Calu3 (cell line): Measurements from ENCODE around the gene MMP20. TPM values are rescaled to one million over a fixed set of nuclear protein-coding genes. Genes with fewer than 3 reads are reported as not detected.

Experiments
- BruUV-seq: library from RNA; stranded (reverse); fragments of 400-500 nt; replicated peaks from 2 replicates; lab custom pipeline; 2021; lab: Mats Ljungman, UMichigan
- CTCF ChIA-PET: fragments of 300-600 bp; sonication (Branson Sonifier 250); formaldehyde crosslinking; loops from one replicate; lab custom pipeline; 2022; ENCODE audit warnings: antibody characterized with exemption; lab: Charles Lee
- DNase-seq: peaks from one replicate; pipeline ENCODE4 v3.0.0; 2022
- H3K27ac Mint-ChIP-seq: one replicate; pipeline ENCODE4 v1.8.0; 2022; ENCODE audit warnings: mixed read lengths; ENCODE audit not compliant: unreplicated experiment
- H3K27me3 Mint-ChIP-seq: one replicate; pipeline ENCODE4 v1.8.0; 2022; ENCODE audit warnings: mixed read lengths; ENCODE audit not compliant: unreplicated experiment
- H3K36me3 Mint-ChIP-seq: one replicate; pipeline ENCODE4 v1.8.0; 2022; ENCODE audit warnings: mild to moderate bottlenecking, moderate library complexity, mixed read lengths; ENCODE audit not compliant: insufficient read depth, unreplicated experiment
- H3K4me1 Mint-ChIP-seq: one replicate; pipeline ENCODE4 v1.8.0; 2022; ENCODE audit warnings: mild to moderate bottlenecking, low read depth, mixed read lengths; ENCODE audit not compliant: unreplicated experiment
- H3K4me3 Mint-ChIP-seq: one replicate; pipeline ENCODE4 v1.8.0; 2022; ENCODE audit warnings: mild to moderate bottlenecking, low read depth, moderate library complexity, mixed read lengths; ENCODE audit not compliant: unreplicated experiment
- H3K9me3 Mint-ChIP-seq: one replicate; pipeline ENCODE4 v1.8.0; 2022; ENCODE audit warnings: low read depth, mixed read lengths; ENCODE audit not compliant: unreplicated experiment
- CTCF ChIP-seq: fragments of 200-600 bp; IDR thresholded peaks from one replicate; pipeline ENCODE4 v1.8.0; 2022; ENCODE audit warnings: antibody characterized with exemption; ENCODE audit not compliant: unreplicated experiment
- intact Hi-C: fragments of 100-400 bp; cut with micrococcal nuclease; formaldehyde crosslinking; loops from one replicate; pipeline ENCODE4 v1.10.0; 2022; ENCODE audit not compliant: unreplicated experiment
- total RNA-seq: library from RNA; stranded (reverse); gene quantifications from 2 replicates; pipeline ENCODE4 v1.2.3, GENCODE V29; 2022

MMP20 gene
- total RNA-seq, 1 experiment from 2014 or later, result not detected

GRCh38 chr11:102596578-102596977 lies 28.6 kb downstream of the MMP20 start:
- no peak for TF ChIP-seq CTCF
- peaks cover 12% of the 10 kb centered on the region for H3K36me3 Mint-ChIP-seq
- H3K27me3 Mint-ChIP-seq, result no peaks in the 10 kb centered on the region
- intact Hi-C loops, result loop anchor here (5.0 kb wide), 1 partner anchor 44 kb away; no protein-coding TSS in a partner anchor
- no peak overlapping the region for H3K27ac Mint-ChIP-seq
- DNase-seq, result no peak
- H3K4me1 Mint-ChIP-seq, result peaks cover 41% of the 10 kb centered on the region
- H3K9me3 Mint-ChIP-seq, result no peaks in the 10 kb centered on the region
- CTCF ChIA-PET, result no interaction called here
- no peak overlapping the region for H3K4me3 Mint-ChIP-seq
- BruUV-seq, result no TSS peak

DNA sequence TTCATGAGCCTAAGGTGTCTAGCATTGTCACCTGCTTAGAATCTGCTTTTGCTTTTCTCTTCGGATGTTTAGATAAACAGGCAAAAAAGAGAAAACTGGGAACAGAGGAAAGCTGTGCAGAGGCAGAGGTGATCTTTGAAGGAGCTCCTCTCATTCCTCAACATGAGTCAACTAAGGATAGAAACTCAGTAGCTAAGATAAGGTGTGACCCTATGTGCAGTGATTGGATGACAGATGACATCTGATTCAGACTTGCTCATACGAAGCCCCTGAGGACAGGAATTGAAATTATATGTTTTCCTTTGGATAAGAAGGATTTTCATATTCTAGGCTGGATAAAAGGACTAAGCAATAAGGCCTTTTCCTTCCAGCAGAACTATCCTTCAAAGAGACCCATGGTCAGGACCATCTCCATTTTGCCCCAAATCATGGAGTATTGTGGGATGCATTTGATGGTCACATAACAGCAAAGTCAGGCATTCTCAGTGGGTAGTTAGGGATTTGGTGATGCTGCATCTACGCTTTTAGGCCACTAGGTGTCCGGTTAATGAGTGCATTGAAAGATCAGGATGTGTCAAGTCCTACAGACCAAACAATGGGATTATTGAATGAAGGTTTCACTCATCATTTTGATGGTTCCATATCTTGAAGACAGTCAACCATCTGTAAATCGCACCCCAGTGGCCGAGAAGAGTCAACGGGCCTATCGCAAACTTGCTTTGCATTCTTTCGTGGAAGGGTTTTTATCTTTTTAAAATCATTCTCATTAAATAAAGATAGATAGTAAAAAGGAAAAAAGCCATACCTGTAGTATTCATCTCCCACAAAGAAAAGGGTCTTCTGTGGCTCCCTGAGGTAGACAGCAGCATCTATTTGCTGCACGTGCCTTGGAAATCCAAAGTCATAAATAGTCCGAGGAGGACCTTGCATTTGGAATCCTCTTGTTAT lies 32.2 kb downstream of the MMP20 start:
- Mint-ChIP-seq H3K36me3 (no peaks in the 10 kb centered on the region), H3K4me1 (peaks cover 8% of the 10 kb centered on the region), H3K4me3 (no peak overlapping the region), H3K27ac (no peak overlapping the region), H3K9me3 (no peaks in the 10 kb centered on the region), H3K27me3 (no peaks in the 10 kb centered on the region)
- intact Hi-C loops, result no loop called here
- TF ChIP-seq CTCF, result peak; percentile 39
- CTCF ChIA-PET, result no interaction called here
- DNase-seq, result no peak
- BruUV-seq, result no TSS peak

DNA sequence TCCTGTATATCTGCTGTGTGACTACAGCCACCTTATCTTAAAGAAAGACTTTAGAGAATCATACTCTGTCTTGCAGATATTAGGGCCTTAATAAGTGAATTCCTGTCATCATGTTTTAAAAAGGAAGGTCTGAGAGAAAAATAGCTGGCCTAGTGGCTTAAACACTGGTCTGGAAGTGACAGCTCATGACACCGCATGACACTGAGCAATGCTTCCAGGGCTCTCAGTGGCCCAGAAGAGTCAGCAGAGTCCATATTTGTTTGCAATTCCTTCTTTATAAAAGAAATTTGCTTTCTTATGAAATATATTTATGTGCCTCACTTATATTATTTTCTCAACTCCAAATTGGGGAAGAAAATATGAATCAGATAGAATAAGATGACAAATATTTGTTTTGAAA lies 33.0 kb downstream of the MMP20 start:
- no peak for TF ChIP-seq CTCF
- Mint-ChIP-seq H3K27ac (no peak overlapping the region), H3K9me3 (no peaks in the 10 kb centered on the region), H3K4me1 (peaks cover 6% of the 10 kb centered on the region), H3K4me3 (no peak overlapping the region), H3K36me3 (no peaks in the 10 kb centered on the region), H3K27me3 (no peaks in the 10 kb centered on the region)
- CTCF ChIA-PET, result no interaction called here
- no TSS peak for BruUV-seq
- no peak for DNase-seq
- intact Hi-C loops, result no loop called here

GRCh38 chr11:102591160-102591718 lies 33.9 kb downstream of the MMP20 start:
- no peaks in the 10 kb centered on the region for H3K27me3 Mint-ChIP-seq
- CTCF ChIA-PET, result interaction anchor here (1.0 kb wide), 1 partner anchor 75 kb away, joined by 3 read pairs; no protein-coding TSS in a partner anchor

More at GRCh38 chr11:102591160-102591718, 33.9 kb downstream of the MMP20 start:
- no peak for DNase-seq
- BruUV-seq, result no TSS peak
- intact Hi-C loops, result no loop called here
- Mint-ChIP-seq H3K27ac (no peak overlapping the region), H3K4me1 (no peaks in the 10 kb centered on the region), H3K4me3 (no peak overlapping the region), H3K9me3 (no peaks in the 10 kb centered on the region), H3K36me3 (no peaks in the 10 kb centered on the region)
- no peak for TF ChIP-seq CTCF
